ENCODE measurements around the gene PKNOX2.

Gene PKNOX2

GRCh38 chr11:125399945-125400344 lies 235.4 kb downstream of the PKNOX2 start:
- no peaks in the 10 kb centered on the region for H3K36me3 ChIP-seq (ENCODE audit: insufficient read depth, low read length)
- H3K9ac ChIP-seq (ENCODE audit: low read depth, low read length): no peak overlapping the region
- no peaks in the 10 kb centered on the region for H3K9me3 ChIP-seq (ENCODE audit: control insufficient read depth, insufficient read depth, low read length)
- peaks cover 25% of the 10 kb centered on the region for H3K4me1 ChIP-seq (ENCODE audit: insufficient read depth, low read length)

- Histone ChIP-seq H3K9ac (ENCODE audit: low read depth, low read length) (no peak overlapping the region), H3K4me1 (ENCODE audit: insufficient read depth, low read length) (peaks cover 25% of the 10 kb centered on the region), H3K36me3 (ENCODE audit: insufficient read depth, low read length) (no peaks in the 10 kb centered on the region), H3K9me3 (ENCODE audit: control insufficient read depth, insufficient read depth, low read length) (no peaks in the 10 kb centered on the region)
These were observed 236.7 kb downstream of the PKNOX2 start for GRCh38 chr11:125401235-125401634.

GRCh38 chr11:125401746-125402145 lies 237.2 kb downstream of the PKNOX2 start:
- H3K36me3 ChIP-seq (ENCODE audit: insufficient read depth, low read length): no peaks in the 10 kb centered on the region
- peaks cover 25% of the 10 kb centered on the region for H3K4me1 ChIP-seq (ENCODE audit: insufficient read depth, low read length)
- no peaks in the 10 kb centered on the region for H3K9me3 ChIP-seq (ENCODE audit: control insufficient read depth, insufficient read depth, low read length)
- no peak overlapping the region for H3K9ac ChIP-seq (ENCODE audit: low read depth, low read length)

GRCh38 chr11:125402435-125402834 lies 237.9 kb downstream of the PKNOX2 start:
- H3K36me3 ChIP-seq (ENCODE audit: insufficient read depth, low read length): no peaks in the 10 kb centered on the region
- no peak overlapping the region for H3K9ac ChIP-seq (ENCODE audit: low read depth, low read length)
- no peaks in the 10 kb centered on the region for H3K9me3 ChIP-seq (ENCODE audit: control insufficient read depth, insufficient read depth, low read length)
- peaks cover 25% of the 10 kb centered on the region for H3K4me1 ChIP-seq (ENCODE audit: insufficient read depth, low read length)

- Histone ChIP-seq H3K9ac (ENCODE audit: low read depth, low read length) (no peak overlapping the region), H3K9me3 (ENCODE audit: control insufficient read depth, insufficient read depth, low read length) (no peaks in the 10 kb centered on the region), H3K4me1 (ENCODE audit: insufficient read depth, low read length) (peaks cover 25% of the 10 kb centered on the region), H3K36me3 (ENCODE audit: insufficient read depth, low read length) (no peaks in the 10 kb centered on the region)
These were observed 239.7 kb downstream of the PKNOX2 start for GRCh38 chr11:125404157-125404810.

- Histone ChIP-seq H3K9ac (ENCODE audit: low read depth, low read length) (no peak overlapping the region), H3K36me3 (ENCODE audit: insufficient read depth, low read length) (no peaks in the 10 kb centered on the region), H3K9me3 (ENCODE audit: control insufficient read depth, insufficient read depth, low read length) (no peaks in the 10 kb centered on the region)
These were observed 240.6 kb downstream of the PKNOX2 start for GRCh38 chr11:125404811-125405790.

GRCh38 chr11:125407046-125407445 lies 242.5 kb downstream of the PKNOX2 start:
- H3K4me1 ChIP-seq (ENCODE audit: insufficient read depth, low read length): peaks cover 14% of the 10 kb centered on the region; the same call in 1 of the 2 replicates
- H3K36me3 ChIP-seq (ENCODE audit: insufficient read depth, low read length): no peaks in the 10 kb centered on the region
- H3K9me3 ChIP-seq (ENCODE audit: control insufficient read depth, insufficient read depth, low read length): no peaks in the 10 kb centered on the region
- H3K9ac ChIP-seq (ENCODE audit: low read depth, low read length): no peak overlapping the region

More at GRCh38 chr11:125404811-125405790, 240.6 kb downstream of the PKNOX2 start:
- peaks cover 25% of the 10 kb centered on the region for H3K4me1 ChIP-seq (ENCODE audit: insufficient read depth, low read length)

- Histone ChIP-seq H3K9me3 (ENCODE audit: control insufficient read depth, insufficient read depth, low read length) (no peaks in the 10 kb centered on the region), H3K4me1 (ENCODE audit: insufficient read depth, low read length) (peaks cover 10% of the 10 kb centered on the region; the same call in 1 of the 2 replicates), H3K36me3 (ENCODE audit: insufficient read depth, low read length) (no peaks in the 10 kb centered on the region), H3K9ac (ENCODE audit: low read depth, low read length) (no peak overlapping the region)
These were observed 243.8 kb downstream of the PKNOX2 start for GRCh38 chr11:125408311-125408711.

GRCh38 chr11:125410091-125410490 lies 245.5 kb downstream of the PKNOX2 start:
- Histone ChIP-seq H3K9me3 (ENCODE audit: control insufficient read depth, insufficient read depth, low read length) (no peaks in the 10 kb centered on the region), H3K4me1 (ENCODE audit: insufficient read depth, low read length) (peaks cover 5% of the 10 kb centered on the region; the same call in 1 of the 2 replicates), H3K36me3 (ENCODE audit: insufficient read depth, low read length) (no peaks in the 10 kb centered on the region), H3K9ac (ENCODE audit: low read depth, low read length) (no peak overlapping the region)

GRCh38 chr11:125412177-125412496 lies 247.6 kb downstream of the PKNOX2 start:
- no peaks in the 10 kb centered on the region for H3K36me3 ChIP-seq (ENCODE audit: insufficient read depth, low read length)
- H3K4me1 ChIP-seq (ENCODE audit: insufficient read depth, low read length): peaks cover 5% of the 10 kb centered on the region; the same call in 1 of the 2 replicates
- no peaks in the 10 kb centered on the region for H3K9me3 ChIP-seq (ENCODE audit: control insufficient read depth, insufficient read depth, low read length)
- no peak overlapping the region for H3K9ac ChIP-seq (ENCODE audit: low read depth, low read length)

- Histone ChIP-seq H3K9me3 (ENCODE audit: control insufficient read depth, insufficient read depth, low read length) (no peaks in the 10 kb centered on the region), H3K36me3 (ENCODE audit: insufficient read depth, low read length) (no peaks in the 10 kb centered on the region), H3K4me1 (ENCODE audit: insufficient read depth, low read length) (peaks cover 5% of the 10 kb centered on the region; the same call in 1 of the 2 replicates), H3K9ac (ENCODE audit: low read depth, low read length) (no peak overlapping the region)
These were observed 248.0 kb downstream of the PKNOX2 start for GRCh38 chr11:125412509-125412908.

- no peaks in the 10 kb centered on the region for H3K36me3 ChIP-seq (ENCODE audit: insufficient read depth, low read length)
- peaks cover 5% of the 10 kb centered on the region; the same call in 1 of the 2 replicates for H3K4me1 ChIP-seq (ENCODE audit: insufficient read depth, low read length)
- no peak overlapping the region; the same call in 1 of the 2 replicates for H3K9ac ChIP-seq (ENCODE audit: low read depth, low read length)
- no peaks in the 10 kb centered on the region for H3K9me3 ChIP-seq (ENCODE audit: control insufficient read depth, insufficient read depth, low read length)
These were observed 248.7 kb downstream of the PKNOX2 start for GRCh38 chr11:125413226-125413625.

- Histone ChIP-seq H3K36me3 (ENCODE audit: insufficient read depth, low read length) (no peaks in the 10 kb centered on the region), H3K9ac (ENCODE audit: low read depth, low read length) (no peak overlapping the region), H3K4me1 (ENCODE audit: insufficient read depth, low read length) (peaks cover 5% of the 10 kb centered on the region; the same call in 1 of the 2 replicates), H3K9me3 (ENCODE audit: control insufficient read depth, insufficient read depth, low read length) (no peaks in the 10 kb centered on the region)
These were observed 249.6 kb downstream of the PKNOX2 start for GRCh38 chr11:125414121-125414520.

GRCh38 chr11:125416981-125417935 lies 252.7 kb downstream of the PKNOX2 start:
- Histone ChIP-seq H3K4me1 (ENCODE audit: insufficient read depth, low read length) (no peaks in the 10 kb centered on the region), H3K9me3 (ENCODE audit: control insufficient read depth, insufficient read depth, low read length) (no peaks in the 10 kb centered on the region), H3K36me3 (ENCODE audit: insufficient read depth, low read length) (no peaks in the 10 kb centered on the region), H3K9ac (ENCODE audit: low read depth, low read length) (no peak overlapping the region)

Measured in ES-I3 (cell line).